Adrenal gland (tissue), 12 donors: ENCODE data around the gene SMURF2. TPM values are rescaled to one million over a fixed set of nuclear protein-coding genes. Genes with fewer than 3 reads are reported as not detected.

ENCODE experiments used
- DNase-seq, 7 donors: peaks; one replicate each; pipeline ENCODE4 v3.0.0-alpha.2; 2019 to 2020
- H3K27ac ChIP-seq, 5 donors: fragments of 200-600 bp; sonication (generic) in 4 of 5; 1 replicate in 3 of 5; 2 replicates in 2 of 5; pipeline versions ENCODE4 v1.5.1 to v1.8.0; 2016 to 2020; ENCODE audit warnings: mild to moderate bottlenecking in 1 of 5
- H3K27me3 ChIP-seq: fragments of 200-600 bp; 2 replicates; pipeline ENCODE4 v1.8.0; 2021
- H3K36me3 ChIP-seq, 2 donors: fragments of 200-600 bp; replicated peaks in 1 of 2; 1 replicate in 1 of 2; 2 replicates in 1 of 2; pipeline versions ENCODE4 v1.5.1 to v1.8.0; 2018 to 2022
- H3K4me1 ChIP-seq, 2 donors: fragments of 200-600 bp; replicated peaks in 1 of 2; 1 replicate in 1 of 2; 2 replicates in 1 of 2; pipeline versions ENCODE4 v1.5.1 to v1.8.0; 2018 to 2021
- H3K4me3 ChIP-seq, 4 donors: fragments of 200-600 bp; sonication (generic) in 3 of 4; one replicate each; pipeline ENCODE4 v1.5.1; 2016 to 2018
- H3K9me3 ChIP-seq, 3 donors: fragments of 200-600 bp; sonication (generic) in 1 of 3; replicated peaks in 1 of 3; 1 replicate in 2 of 3; 2 replicates in 1 of 3; pipeline versions ENCODE4 v1.5.1 to v1.8.0; 2016 to 2021
- CTCF ChIP-seq, 6 experiments: fragments of 450-650 bp in 4 of 6; fragments of 200-600 bp in 2 of 6; sonication (generic) in 1 of 6; IDR thresholded peaks; 1 replicate in 5 of 6; 2 replicates in 1 of 6; pipeline versions ENCODE4 v1.5.1 to v1.8.0; 2016 to 2021; ENCODE audit warnings: antibody characterized with exemption in 6 of 6, mild to moderate bottlenecking in 2 of 6, moderate library complexity in 1 of 6
- POLR2A ChIP-seq, 2 donors: fragments of 450-650 bp; IDR thresholded peaks; one replicate each; pipeline ENCODE4 v1.6.1; 2017; ENCODE audit warnings: antibody characterized with exemption in 2 of 2, mild to moderate bottlenecking in 2 of 2, moderate library complexity in 1 of 2
- WGBS, 4 donors: extraction: QIAGEN DNeasy Blood & Tissue Kit in 2 of 4; methylation state at CpG; one replicate each; pipeline versions ENCODE4 v1.1.5 to v1.1.7; 2013 to 2017; 5-methylcytosine and 5-hydroxymethylcytosine counted together
- intact Hi-C, 2 donors: fragments of 100-400 bp; cut with DNase I; formaldehyde crosslinking; loops; one replicate each; pipeline versions ENCODE4 v1.14.1 to v1.15.0; 2022 to 2023
- polyA plus RNA-seq, 3 donors: library from polyadenylated mRNA; stranded (reverse); fragments of 200-250 nt in 2 of 3; fragments of 350-450 nt in 1 of 3; fragmentation: Illumina TruSeq in 1 of 3; extraction: RNeasy Lipid Tissue Mini Kit (QIAGEN cat#74804) in 1 of 3; gene quantifications; one replicate each; pipeline ENCODE4 v1.2.3, GENCODE V29; 2013 to 2014
- total RNA-seq, 9 donors: library from RNA; depleted of rRNA in 4 of 9; stranded (reverse); fragments of >200 nt in 4 of 9; fragments of 120-200 nt in 1 of 9; fragmentation: NEBNext Ultra II Directional in 1 of 9; extraction: Animal tissue kit (Norgen Biotek cat#: 25700) in 1 of 9; gene quantifications; one replicate each; pipeline versions ENCODE4 v1.1.0 to v1.2.4, GENCODE V29; 2013 to 2023
- donor health status: healthy with polysubstance abuse.
- donor health status: Bipolar disorder and iron deficiency.
- donor health status: DM: yes; HTN: yes; CAD: no.
- donor health status: DM: no; HTN: no; CAD: no.
- donor health status: DM: no; HTN: no; CAD: no.
- donor health status: DM: yes; HTN: yes; CAD: no.

The SMURF2 gene
- total and polyA plus RNA-seq, 12 donors: 7.7 to 36.9 (median 15.0) TPM

GRCh38 chr17:64503821-64504768, 158.0 kb downstream of the SMURF2 start:
- Histone ChIP-seq H3K4me1 (peaks cover 40 to 70% of the 10 kb centered on the region in 2 donors), H3K9me3 (no peaks in the 10 kb centered on the region), H3K4me3 (peak overlapping the region; percentile 0 to 95 (median 76)), H3K27me3 (no peaks in the 10 kb centered on the region), H3K27ac (peak overlapping the region in 4 of 5 donors; percentile 100), H3K36me3 (peaks cover 0 to 54% of the 10 kb centered on the region in 2 donors)
- DNase-seq: no peak
- WGBS, 4 donors: 10 to 16% (median 15%) methylated on average over 7 of the region's 7 CpGs
- intact Hi-C loops: no loop called here
- TF ChIP-seq POLR2A (IDR thresholded peaks at IDR 0.05) (no peak), CTCF (IDR thresholded peaks at IDR 0.05) (no peak)

GRCh38 chr17:64503341-64503740, 158.8 kb downstream of the SMURF2 start:
- H3K36me3 ChIP-seq: peaks cover 0 to 62% of the 10 kb centered on the region in 2 donors
- intact Hi-C loops: no loop called here
- H3K4me3 ChIP-seq: peak overlapping the region in 1 of 4 donors; percentile 90

GRCh38 chr17:64502809-64503208, 159.3 kb downstream of the SMURF2 start:
- TF ChIP-seq CTCF (IDR thresholded peaks at IDR 0.05): no peak
- TF ChIP-seq POLR2A (IDR thresholded peaks at IDR 0.05): no peak
- intact Hi-C loops: no loop called here
- Histone ChIP-seq H3K9me3 (no peaks in the 10 kb centered on the region), H3K27ac (peak overlapping the region in 3 of 5 donors; percentile 24 to 100 (median 53)), H3K4me3 (no peak overlapping the region), H3K4me1 (peaks cover 40 to 69% of the 10 kb centered on the region in 2 donors), H3K36me3 (peaks cover 0 to 67% of the 10 kb centered on the region in 2 donors), H3K27me3 (no peaks in the 10 kb centered on the region)
- 61 to 75% (median 66%) methylated on average over 2 of the region's 2 CpGs for WGBS, 4 donors
- DNase-seq: no peak

More at GRCh38 chr17:64503341-64503740, 158.8 kb downstream of the SMURF2 start:
- H3K9me3 ChIP-seq: no peaks in the 10 kb centered on the region
- peaks cover 40 to 70% of the 10 kb centered on the region in 2 donors for H3K4me1 ChIP-seq
- no peak for DNase-seq
- TF ChIP-seq CTCF (IDR thresholded peaks at IDR 0.05) (no peak), POLR2A (IDR thresholded peaks at IDR 0.05) (no peak)
- H3K27ac ChIP-seq: peak overlapping the region in 3 of 5 donors; percentile 24 to 100 (median 53)
- WGBS, 4 donors: 54 to 68% (median 60%) methylated on average over 5 of the region's 5 CpGs
- H3K27me3 ChIP-seq: no peaks in the 10 kb centered on the region

- H3K27ac ChIP-seq: peak overlapping the region in 2 of 5 donors; percentile 54 to 100
Measured at GRCh38 chr17:64502021-64502420, 160.1 kb downstream of the SMURF2 start.

More at GRCh38 chr17:64502021-64502420, 160.1 kb downstream of the SMURF2 start:
- Histone ChIP-seq H3K36me3 (peaks cover 0 to 72% of the 10 kb centered on the region in 2 donors), H3K9me3 (no peaks in the 10 kb centered on the region), H3K4me3 (no peak overlapping the region), H3K4me1 (peaks cover 43 to 76% of the 10 kb centered on the region in 2 donors), H3K27me3 (no peaks in the 10 kb centered on the region)
- TF ChIP-seq CTCF (IDR thresholded peaks at IDR 0.05) (no peak), POLR2A (IDR thresholded peaks at IDR 0.05) (no peak)
- intact Hi-C loops: no loop called here
- WGBS, 4 donors: 48 to 58% (median 51%) methylated on average over 3 of the region's 3 CpGs
- DNase-seq: no peak
